Activated naive CD8-positive, alpha-beta T cell treated with anti-CD3 and anti-CD28 coated beads, Interleukin-2, amount 50 U/mL, for 24 hours (primary cell): ENCODE measurements around the gene SPACDR.

Source experiments
- ATAC-seq: fragments of 150-1000 bp; cut with Tn5 transposase; one replicate; pipeline ENCODE4 v1.10.0; 2021
- DNase-seq: peaks from one replicate; pipeline ENCODE4 v3.0.0; 2021
- H3K27ac Mint-ChIP-seq: one replicate; pipeline ENCODE4 v1.8.0; 2021; ENCODE audit warnings: mild to moderate bottlenecking, mixed read lengths
- H3K27me3 Mint-ChIP-seq: one replicate; pipeline ENCODE4 v1.8.0; 2021; ENCODE audit warnings: mixed read lengths
- H3K36me3 Mint-ChIP-seq: one replicate; pipeline ENCODE4 v1.8.0; 2021; ENCODE audit warnings: low read depth, mixed read lengths
- H3K4me1 Mint-ChIP-seq: one replicate; pipeline ENCODE4 v1.8.0; 2021; ENCODE audit warnings: mixed read lengths
- H3K4me3 Mint-ChIP-seq: one replicate; pipeline ENCODE4 v1.8.0; 2021; ENCODE audit warnings: mild to moderate bottlenecking, moderate library complexity, mixed read lengths
- H3K9me3 Mint-ChIP-seq: one replicate; pipeline ENCODE4 v1.8.0; 2021; ENCODE audit warnings: mixed read lengths

SPACDR gene

GRCh38 chr7:100428199-100428966, 35.7 kb downstream of the SPACDR start, which contains the start of gene ZCWPW1:
TSS of gene ZCWPW1 (minus strand) at chr7:100428703. CDS start at chr7:100420649, 8,054 bp downstream.
- Mint-ChIP-seq H3K27me3 (peaks cover 10% of the 10 kb centered on the region), H3K4me3 (peak within 1 kb of the TSS; percentile 99), H3K9me3 (peaks cover 5% of the 10 kb centered on the region), H3K36me3 (peaks cover 38% of the 10 kb centered on the region), H3K4me1 (peaks cover 46% of the 10 kb centered on the region), H3K27ac (peak within 1 kb of the TSS; percentile 100)
- DNase-seq: peak; percentile 96
- peak; percentile 56 for ATAC-seq

- peak overlapping the region; percentile 100 for H3K27ac Mint-ChIP-seq
- H3K27me3 Mint-ChIP-seq: peaks cover 10% of the 10 kb centered on the region
- peaks cover 40% of the 10 kb centered on the region for H3K4me1 Mint-ChIP-seq
- H3K9me3 Mint-ChIP-seq: peaks cover 5% of the 10 kb centered on the region
- ATAC-seq (no peak), DNase-seq (no peak)
- peaks cover 33% of the 10 kb centered on the region for H3K36me3 Mint-ChIP-seq
- H3K4me3 Mint-ChIP-seq: peak overlapping the region; percentile 99
These were observed 36.3 kb downstream of the SPACDR start for GRCh38 chr7:100427762-100428198.

- Mint-ChIP-seq H3K27me3 (peaks cover 10% of the 10 kb centered on the region), H3K9me3 (peaks cover 5% of the 10 kb centered on the region), H3K27ac (no peak overlapping the region), H3K36me3 (peaks cover 20% of the 10 kb centered on the region), H3K4me1 (peaks cover 27% of the 10 kb centered on the region), H3K4me3 (no peak overlapping the region)
- DNase-seq (no peak), ATAC-seq (no peak)
These were observed 37.5 kb downstream of the SPACDR start for GRCh38 chr7:100426516-100426915.

GRCh38 chr7:100425347-100425746, 38.7 kb downstream of the SPACDR start:
- ATAC-seq: no peak
- Mint-ChIP-seq H3K4me3 (no peak overlapping the region), H3K4me1 (peaks cover 20% of the 10 kb centered on the region), H3K9me3 (peaks cover 5% of the 10 kb centered on the region), H3K27me3 (peaks cover 10% of the 10 kb centered on the region), H3K36me3 (peaks cover 13% of the 10 kb centered on the region), H3K27ac (no peak overlapping the region)
- no peak for DNase-seq

GRCh38 chr7:100423315-100423714, 40.7 kb downstream of the SPACDR start:
- no peak overlapping the region for H3K27ac Mint-ChIP-seq
- ATAC-seq: no peak
- peaks cover 5% of the 10 kb centered on the region for H3K4me1 Mint-ChIP-seq
- no peak overlapping the region for H3K4me3 Mint-ChIP-seq
- no peaks in the 10 kb centered on the region for H3K9me3 Mint-ChIP-seq
- no peak for DNase-seq
- H3K36me3 Mint-ChIP-seq: peaks cover 4% of the 10 kb centered on the region
- H3K27me3 Mint-ChIP-seq: no peaks in the 10 kb centered on the region

- ATAC-seq (no peak), DNase-seq (no peak)
- Mint-ChIP-seq H3K36me3 (no peaks in the 10 kb centered on the region), H3K27ac (no peak overlapping the region), H3K27me3 (no peaks in the 10 kb centered on the region), H3K4me3 (no peak overlapping the region), H3K9me3 (no peaks in the 10 kb centered on the region), H3K4me1 (no peaks in the 10 kb centered on the region)
These were observed 44.3 kb downstream of the SPACDR start for GRCh38 chr7:100419660-100420226.

GRCh38 chr7:100418930-100419659, 45.0 kb downstream of the SPACDR start:
- H3K36me3 Mint-ChIP-seq: no peaks in the 10 kb centered on the region
- ATAC-seq (no peak), DNase-seq (no peak)
- H3K9me3 Mint-ChIP-seq: no peaks in the 10 kb centered on the region
- no peaks in the 10 kb centered on the region for H3K27me3 Mint-ChIP-seq
- no peaks in the 10 kb centered on the region for H3K4me1 Mint-ChIP-seq
- H3K27ac Mint-ChIP-seq: no peak overlapping the region
- H3K4me3 Mint-ChIP-seq: no peak overlapping the region

- no peak for ATAC-seq
- no peak overlapping the region for H3K4me3 Mint-ChIP-seq
- H3K4me1 Mint-ChIP-seq: peaks cover 2% of the 10 kb centered on the region
- no peak for DNase-seq
- H3K36me3 Mint-ChIP-seq: no peaks in the 10 kb centered on the region
- no peaks in the 10 kb centered on the region for H3K9me3 Mint-ChIP-seq
- H3K27me3 Mint-ChIP-seq: no peaks in the 10 kb centered on the region
- no peak overlapping the region for H3K27ac Mint-ChIP-seq
These were observed 48.6 kb downstream of the SPACDR start for GRCh38 chr7:100415448-100415847.

GRCh38 chr7:100413889-100414288, 50.2 kb downstream of the SPACDR start:
- no peaks in the 10 kb centered on the region for H3K27me3 Mint-ChIP-seq
- peaks cover 2% of the 10 kb centered on the region for H3K4me1 Mint-ChIP-seq
- H3K9me3 Mint-ChIP-seq: no peaks in the 10 kb centered on the region
- H3K4me3 Mint-ChIP-seq: no peak overlapping the region
- no peaks in the 10 kb centered on the region for H3K36me3 Mint-ChIP-seq
- DNase-seq: no peak
- ATAC-seq: no peak
- H3K27ac Mint-ChIP-seq: no peak overlapping the region

GRCh38 chr7:100413346-100413745, 50.7 kb downstream of the SPACDR start:
- Mint-ChIP-seq H3K9me3 (no peaks in the 10 kb centered on the region), H3K27ac (no peak overlapping the region), H3K36me3 (no peaks in the 10 kb centered on the region), H3K27me3 (no peaks in the 10 kb centered on the region), H3K4me1 (peaks cover 2% of the 10 kb centered on the region), H3K4me3 (no peak overlapping the region)
- no peak for ATAC-seq
- no peak for DNase-seq

GRCh38 chr7:100411101-100411500, 53.0 kb downstream of the SPACDR start:
- Mint-ChIP-seq H3K27me3 (no peaks in the 10 kb centered on the region), H3K27ac (no peak overlapping the region), H3K36me3 (no peaks in the 10 kb centered on the region), H3K9me3 (no peaks in the 10 kb centered on the region), H3K4me3 (no peak overlapping the region), H3K4me1 (peaks cover 4% of the 10 kb centered on the region)
- ATAC-seq: no peak
- no peak for DNase-seq

GRCh38 chr7:100407285-100408180, 56.5 kb downstream of the SPACDR start:
- Mint-ChIP-seq H3K36me3 (no peaks in the 10 kb centered on the region), H3K27ac (no peak overlapping the region), H3K27me3 (no peaks in the 10 kb centered on the region), H3K4me3 (no peak overlapping the region), H3K4me1 (peaks cover 3% of the 10 kb centered on the region), H3K9me3 (no peaks in the 10 kb centered on the region)
- DNase-seq: no peak
- ATAC-seq: peak; percentile 81

GRCh38 chr7:100406767-100407166, 57.3 kb downstream of the SPACDR start:
- no peak for DNase-seq
- H3K9me3 Mint-ChIP-seq: no peaks in the 10 kb centered on the region
- no peaks in the 10 kb centered on the region for H3K36me3 Mint-ChIP-seq
- no peak overlapping the region for H3K27ac Mint-ChIP-seq
- ATAC-seq: no peak
- no peaks in the 10 kb centered on the region for H3K27me3 Mint-ChIP-seq
- peaks cover 3% of the 10 kb centered on the region for H3K4me1 Mint-ChIP-seq
- H3K4me3 Mint-ChIP-seq: no peak overlapping the region
